Ishikawa (cell line): ENCODE results near the gene RAI14.

Source experiments
- CREB1 ChIP-seq: IDR thresholded peaks from 2 replicates; pipeline ENCODE4 v1.6.1; 2012; ENCODE audit warnings: low read depth
- EP300 ChIP-seq: IDR thresholded peaks from 2 replicates; pipeline ENCODE4 v1.6.1; 2012; ENCODE audit warnings: borderline replicate concordance
- MAX ChIP-seq: IDR thresholded peaks from 2 replicates; pipeline ENCODE4 v1.6.1; 2012
- TAF1 ChIP-seq: IDR thresholded peaks from 2 replicates; pipeline ENCODE4 v1.6.1; 2012; ENCODE audit warnings: low read depth, mild to moderate bottlenecking
- TCF12 ChIP-seq: IDR thresholded peaks from 2 replicates; pipeline ENCODE4 v1.6.1; 2012; ENCODE audit warnings: low read depth
- USF1 ChIP-seq: IDR thresholded peaks from 2 replicates; pipeline ENCODE4 v1.6.1; 2012
- YY1 ChIP-seq: IDR thresholded peaks from 2 replicates; pipeline ENCODE4 v1.6.1; 2012; ENCODE audit warnings: low read depth
- ZBTB7A ChIP-seq: IDR thresholded peaks from 2 replicates; pipeline ENCODE4 v1.6.1; 2012; ENCODE audit warnings: low read depth

GRCh38 chr5:34618371-34619065, 37.6 kb upstream of the RAI14 start:
- TF ChIP-seq YY1 (no peak), MAX (no peak), USF1 (no peak), EP300 (no peak), ZBTB7A (no peak), TCF12 (no peak), TAF1 (no peak), CREB1 (no peak)
